Thyroid gland (tissue), 4 donors: ENCODE results near the gene MERTK. TPM values are rescaled to one million over a fixed set of nuclear protein-coding genes. Genes with fewer than 3 reads are reported as not detected.
"Not testable (repeated sequence)": the region's sequence is repeated elsewhere in the genome, so short reads cannot be mapped to it uniquely, and the experiment has no call there.

Experiments
- DNase-seq, 2 donors: peaks; one replicate each; pipeline ENCODE4 v3.0.0-alpha.2; 2019
- H3K27ac ChIP-seq, 3 donors: fragments of 200-600 bp; sonication (generic); 1 replicate in 2 of 3; 2 replicates in 1 of 3; pipeline ENCODE4 v1.5.1; 2016 to 2019; ENCODE audit warnings: mild to moderate bottlenecking in 1 of 3, moderate library complexity in 1 of 3
- H3K27me3 ChIP-seq: fragments of 200-600 bp; sonication (generic); one replicate; pipeline ENCODE4 v1.5.1; 2019
- H3K36me3 ChIP-seq, 2 donors: fragments of 200-600 bp; sonication (generic); one replicate each; pipeline ENCODE4 v1.5.1; 2016 to 2019
- H3K4me1 ChIP-seq, 2 donors: fragments of 200-600 bp; sonication (generic); one replicate each; pipeline ENCODE4 v1.5.1; 2017 to 2019
- H3K4me3 ChIP-seq, 3 donors: fragments of 200-600 bp; sonication (generic); replicated peaks in 1 of 3; 1 replicate in 2 of 3; 2 replicates in 1 of 3; pipeline ENCODE4 v1.5.1; 2016; ENCODE audit warnings: mild to moderate bottlenecking in 1 of 3
- H3K9me3 ChIP-seq: fragments of 200-600 bp; sonication (generic); one replicate; pipeline ENCODE4 v1.5.1; 2017
- POLR2A ChIP-seq, 2 donors: fragments of 450-650 bp; IDR thresholded peaks; one replicate each; pipeline ENCODE4 v1.6.1; 2017; ENCODE audit warnings: antibody characterized with exemption in 2 of 2, mild to moderate bottlenecking in 2 of 2, moderate library complexity in 1 of 2
- WGBS, 2 donors: methylation state at CpG; one replicate each; pipeline ENCODE4 v1.1.5; 2017; 5-methylcytosine and 5-hydroxymethylcytosine counted together
- intact Hi-C: fragments of 100-400 bp; cut with DNase I; formaldehyde crosslinking; loops from one replicate; pipeline ENCODE4 v1.15.1; 2023
- total RNA-seq, 4 donors: library from RNA; depleted of rRNA; stranded (reverse); fragments of >200 nt; gene quantifications; one replicate each; pipeline ENCODE4 v1.2.3, GENCODE V29; 2016
- TF ChIP-seq, protein P1 (sequence below), 6 experiments: fragments of 200-600 bp in 3 of 6; fragments of 450-650 bp in 3 of 6; sonication (generic) in 3 of 6; IDR thresholded peaks; one replicate each; pipeline ENCODE4 v1.5.1; 2016 to 2019; ENCODE audit warnings: antibody characterized with exemption in 6 of 6, mild to moderate bottlenecking in 2 of 6, inconsistent platforms in 1 of 6, moderate library complexity in 1 of 6

Gene MERTK
- total RNA-seq, 4 donors from 2014 or later: 23.5 to 36.7 (median 32.9) TPM

DNA sequence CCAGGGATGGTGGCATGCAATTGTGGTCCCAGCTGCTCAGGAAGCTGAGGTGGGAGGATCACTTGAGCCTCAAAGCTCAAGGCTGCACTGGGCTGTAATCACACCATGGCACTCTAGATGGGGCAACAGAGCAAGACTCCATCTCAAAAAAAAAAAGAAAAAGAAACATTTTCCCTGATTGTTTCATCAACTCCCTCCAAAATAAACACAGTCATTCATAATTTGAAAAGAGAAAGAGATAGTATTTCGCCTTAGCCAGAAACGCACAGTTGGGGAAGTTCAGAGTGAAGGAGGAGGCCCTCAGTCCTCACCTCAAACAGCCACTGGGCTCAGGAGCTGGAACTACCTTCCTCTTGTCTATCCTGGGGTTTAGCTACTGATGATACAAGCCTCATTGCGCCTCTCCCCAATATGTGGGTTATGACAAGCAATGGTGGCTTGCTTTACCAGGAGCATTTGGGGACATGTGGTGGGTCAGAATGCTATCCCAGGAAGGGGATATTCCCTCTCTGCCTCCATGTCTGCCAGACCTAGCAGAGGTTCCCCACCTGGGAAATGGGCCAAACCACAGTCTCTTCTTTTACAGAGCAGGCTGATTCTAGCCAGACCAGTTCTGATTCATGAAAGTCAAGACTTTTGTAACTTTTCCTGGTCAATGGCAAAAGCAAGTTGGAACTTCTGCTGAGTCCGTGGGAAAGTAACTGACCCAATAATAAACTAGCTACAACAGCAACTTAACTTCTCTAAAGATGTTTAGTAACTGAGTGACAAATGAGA is 134.5 kb downstream of the MERTK start:
- Histone ChIP-seq H3K27me3 (no peaks in the 10 kb centered on the region), H3K4me3 (no peak overlapping the region), H3K27ac (peak overlapping the region; percentile 14 to 58 (median 39)), H3K36me3 (no peaks in the 10 kb centered on the region), H3K9me3 (no peaks in the 10 kb centered on the region), H3K4me1 (peaks cover 6 to 24% of the 10 kb centered on the region in 2 donors)
- intact Hi-C loops: no loop called here
- DNase-seq: peak; percentile 42 to 53
- TF ChIP-seq, protein P1, sequence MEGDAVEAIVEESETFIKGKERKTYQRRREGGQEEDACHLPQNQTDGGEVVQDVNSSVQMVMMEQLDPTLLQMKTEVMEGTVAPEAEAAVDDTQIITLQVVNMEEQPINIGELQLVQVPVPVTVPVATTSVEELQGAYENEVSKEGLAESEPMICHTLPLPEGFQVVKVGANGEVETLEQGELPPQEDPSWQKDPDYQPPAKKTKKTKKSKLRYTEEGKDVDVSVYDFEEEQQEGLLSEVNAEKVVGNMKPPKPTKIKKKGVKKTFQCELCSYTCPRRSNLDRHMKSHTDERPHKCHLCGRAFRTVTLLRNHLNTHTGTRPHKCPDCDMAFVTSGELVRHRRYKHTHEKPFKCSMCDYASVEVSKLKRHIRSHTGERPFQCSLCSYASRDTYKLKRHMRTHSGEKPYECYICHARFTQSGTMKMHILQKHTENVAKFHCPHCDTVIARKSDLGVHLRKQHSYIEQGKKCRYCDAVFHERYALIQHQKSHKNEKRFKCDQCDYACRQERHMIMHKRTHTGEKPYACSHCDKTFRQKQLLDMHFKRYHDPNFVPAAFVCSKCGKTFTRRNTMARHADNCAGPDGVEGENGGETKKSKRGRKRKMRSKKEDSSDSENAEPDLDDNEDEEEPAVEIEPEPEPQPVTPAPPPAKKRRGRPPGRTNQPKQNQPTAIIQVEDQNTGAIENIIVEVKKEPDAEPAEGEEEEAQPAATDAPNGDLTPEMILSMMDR (IDR thresholded peaks at IDR 0.05): no peak
- no peak for TF ChIP-seq POLR2A (IDR thresholded peaks at IDR 0.05)
- WGBS, 2 donors: 50 to 56% methylated on average over 4 of the region's 4 CpGs

DNA sequence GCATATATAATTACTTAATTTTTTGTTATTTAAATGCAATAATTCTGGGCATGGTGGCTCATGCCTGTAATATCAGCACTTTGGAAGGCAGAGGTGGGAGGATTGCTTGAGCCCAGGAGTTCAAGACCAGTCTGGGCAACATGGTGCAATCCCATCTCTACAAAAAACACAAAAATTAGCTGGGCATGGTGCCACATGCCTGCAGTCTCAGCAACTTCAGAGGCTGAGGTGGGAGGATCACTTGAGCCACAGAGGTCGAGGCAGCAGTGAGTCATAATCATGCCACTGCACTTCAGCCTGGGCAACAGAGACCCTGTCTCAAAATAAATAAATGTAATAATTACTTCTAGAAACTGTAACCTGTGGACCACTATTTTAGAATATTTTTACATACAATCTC is 135.2 kb downstream of the MERTK start:
- 39 to 53% methylated on average over 1 of the region's 1 CpG for WGBS, 2 donors
- DNase-seq: peak in 1 of 2 donors; percentile 17
- peak overlapping the region in 1 of 3 donors; percentile 22 for H3K27ac ChIP-seq
- no peaks in the 10 kb centered on the region for H3K36me3 ChIP-seq
- H3K4me3 ChIP-seq: no peak overlapping the region
- H3K4me1 ChIP-seq: peaks cover 6 to 24% of the 10 kb centered on the region in 2 donors
- no peaks in the 10 kb centered on the region for H3K9me3 ChIP-seq
- H3K27me3 ChIP-seq: no peaks in the 10 kb centered on the region
- TF ChIP-seq POLR2A (IDR thresholded peaks at IDR 0.05): no peak
- TF ChIP-seq, protein P1 (IDR thresholded peaks at IDR 0.05): no peak
- intact Hi-C loops: no loop called here

DNA sequence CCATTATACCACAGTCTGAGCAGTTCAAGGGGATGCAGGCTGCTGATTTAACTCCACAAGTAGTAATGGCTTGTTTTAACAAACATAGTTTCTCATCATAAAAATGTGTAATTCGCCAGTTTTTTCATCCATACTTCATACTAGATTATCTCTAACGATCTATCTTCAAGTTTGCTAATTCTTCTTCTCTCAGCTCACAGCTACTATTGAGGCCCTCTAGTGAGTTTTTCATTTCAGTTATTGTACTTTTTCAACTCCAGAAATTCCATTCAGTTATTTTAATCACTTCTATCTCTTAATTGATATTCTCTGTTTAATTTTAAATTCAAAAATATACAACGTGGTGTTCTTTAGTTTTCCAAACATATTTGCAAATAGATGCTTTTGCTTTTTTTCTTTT is 136.5 kb downstream of the MERTK start:
- no peaks in the 10 kb centered on the region for H3K9me3 ChIP-seq
- TF ChIP-seq, protein P1 (IDR thresholded peaks at IDR 0.05): no peak
- no peak for TF ChIP-seq POLR2A (IDR thresholded peaks at IDR 0.05)
- no peak overlapping the region for H3K4me3 ChIP-seq
- no peak for DNase-seq
- intact Hi-C loops: no loop called here
- H3K36me3 ChIP-seq: no peaks in the 10 kb centered on the region
- peaks cover 6 to 24% of the 10 kb centered on the region in 2 donors for H3K4me1 ChIP-seq
- H3K27ac ChIP-seq: no peak overlapping the region
- H3K27me3 ChIP-seq: no peaks in the 10 kb centered on the region
- WGBS, 2 donors: 77 to 95% methylated on average over 3 of the region's 3 CpGs

DNA sequence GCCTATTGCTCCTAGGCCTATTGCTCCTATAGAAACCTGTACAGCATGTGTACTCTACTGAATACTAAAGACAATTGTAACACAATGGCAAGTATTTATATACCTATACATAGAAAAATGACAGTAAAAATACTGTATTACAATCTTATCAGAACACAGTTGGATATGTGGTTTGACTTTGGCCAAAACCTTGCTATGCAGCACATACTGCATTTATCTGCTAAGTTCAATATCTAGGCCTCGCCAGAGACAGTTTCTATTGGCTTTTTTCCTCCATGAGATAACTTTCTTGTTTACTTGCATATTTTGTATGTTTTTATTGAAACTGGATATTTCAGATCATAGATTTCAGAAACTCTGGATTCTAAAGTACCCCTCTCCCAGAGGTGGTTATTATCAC is 137.4 kb downstream of the MERTK start:
- no peaks in the 10 kb centered on the region for H3K9me3 ChIP-seq
- H3K36me3 ChIP-seq: no peaks in the 10 kb centered on the region
- intact Hi-C loops: no loop called here
- H3K4me3 ChIP-seq: no peak overlapping the region
- no peaks in the 10 kb centered on the region for H3K27me3 ChIP-seq
- TF ChIP-seq, protein P1 (IDR thresholded peaks at IDR 0.05): no peak
- WGBS, 2 donors: 96 to 97% methylated on average over 1 of the region's 1 CpG
- H3K4me1 ChIP-seq: peaks cover 6 to 24% of the 10 kb centered on the region in 2 donors
- no peak overlapping the region for H3K27ac ChIP-seq
- DNase-seq: no peak

DNA sequence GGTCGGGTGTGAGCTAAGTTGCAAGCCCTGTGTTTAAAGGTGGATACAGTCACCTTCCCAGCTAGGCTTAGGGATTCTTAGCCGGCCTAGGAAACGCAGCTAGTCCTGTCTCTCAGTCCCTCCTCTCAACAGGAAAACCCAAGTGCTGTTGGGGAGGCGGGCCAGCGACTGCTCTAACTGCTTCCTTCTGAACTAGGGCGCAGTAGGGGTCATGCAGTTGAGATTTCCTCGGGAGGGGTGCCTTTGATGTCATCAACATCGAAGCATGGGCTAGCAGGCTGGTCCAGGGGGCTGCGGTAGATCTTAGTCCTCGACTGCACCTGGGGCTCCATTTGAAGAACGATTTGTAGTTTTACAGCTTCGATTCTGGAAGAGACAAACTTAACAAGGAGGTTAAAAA is 141.1 kb downstream of the MERTK start:
- WGBS, 2 donors: 89 to 90% methylated on average over 9 to 12 of the region's 12 CpGs
- H3K27ac ChIP-seq, H3K4me1 ChIP-seq, H3K4me3 ChIP-seq, DNase-seq, H3K9me3 ChIP-seq, intact Hi-C loops, H3K36me3 ChIP-seq, H3K27me3 ChIP-seq: not testable (repeated sequence)

DNA sequence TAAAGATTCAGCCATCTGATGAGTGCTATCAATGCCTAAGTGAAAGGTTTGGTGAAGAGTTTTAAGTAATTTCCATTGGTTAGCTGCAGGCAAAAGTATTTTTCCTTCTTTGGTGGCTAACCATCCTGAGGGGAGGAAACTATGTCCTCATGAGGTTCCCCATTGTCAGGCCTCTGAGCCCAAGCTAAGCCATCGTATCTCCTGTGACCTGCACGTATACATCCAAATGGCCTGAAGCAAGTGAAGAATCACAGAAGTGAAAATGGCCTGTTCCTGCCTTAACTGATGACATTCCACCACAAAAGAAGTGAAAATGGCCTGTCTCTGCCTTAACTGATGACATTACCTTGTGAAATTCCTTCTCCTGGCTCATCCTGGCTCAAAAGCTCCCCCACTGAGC is 141.7 kb downstream of the MERTK start:
- H3K27me3 ChIP-seq, H3K9me3 ChIP-seq, H3K4me1 ChIP-seq, DNase-seq, H3K36me3 ChIP-seq, H3K27ac ChIP-seq, H3K4me3 ChIP-seq: not testable (repeated sequence)
- WGBS, 2 donors: 82 to 97% methylated on average over 2 of the region's 2 CpGs
- intact Hi-C loops: loop anchor here (10.0 kb wide), 1 partner anchor 55 kb away; no protein-coding TSS in a partner anchor

DNA sequence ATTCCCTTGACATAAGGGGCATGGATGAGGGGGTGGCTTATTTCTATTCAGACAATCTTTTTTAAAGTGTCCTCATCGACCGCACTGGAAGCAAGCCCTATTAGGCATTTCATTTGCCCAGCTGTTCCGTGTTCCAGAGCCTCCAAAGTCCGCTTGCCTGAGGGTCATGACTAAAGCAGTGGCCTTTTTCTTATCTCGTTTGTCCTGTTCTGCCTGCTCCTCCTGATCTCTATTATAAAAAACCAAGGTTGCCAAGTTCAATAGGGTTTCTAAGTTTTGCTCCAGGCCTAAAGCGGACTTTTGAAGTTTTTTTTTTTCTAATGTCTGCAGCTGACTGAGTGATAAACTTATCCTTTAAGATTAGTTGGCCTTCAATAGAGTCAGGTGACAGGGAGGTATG is 143.1 kb downstream of the MERTK start:
- H3K36me3 ChIP-seq, H3K27ac ChIP-seq, H3K4me3 ChIP-seq, H3K4me1 ChIP-seq, H3K9me3 ChIP-seq, H3K27me3 ChIP-seq, DNase-seq: not testable (repeated sequence)
- intact Hi-C loops: loop anchor here (10.0 kb wide), 1 partner anchor 57 kb away; no protein-coding TSS in a partner anchor
- whole genome bisulfite sequencing, 2 donors: 76 to 84% methylated on average over 6 of the region's 6 CpGs
